ENCODE data around the gene SLC35E4.
"Not testable (repeated sequence)": the region's sequence is repeated elsewhere in the genome, so short reads cannot be mapped to it uniquely, and the experiment has no call there.

The SLC35E4 gene

DNA sequence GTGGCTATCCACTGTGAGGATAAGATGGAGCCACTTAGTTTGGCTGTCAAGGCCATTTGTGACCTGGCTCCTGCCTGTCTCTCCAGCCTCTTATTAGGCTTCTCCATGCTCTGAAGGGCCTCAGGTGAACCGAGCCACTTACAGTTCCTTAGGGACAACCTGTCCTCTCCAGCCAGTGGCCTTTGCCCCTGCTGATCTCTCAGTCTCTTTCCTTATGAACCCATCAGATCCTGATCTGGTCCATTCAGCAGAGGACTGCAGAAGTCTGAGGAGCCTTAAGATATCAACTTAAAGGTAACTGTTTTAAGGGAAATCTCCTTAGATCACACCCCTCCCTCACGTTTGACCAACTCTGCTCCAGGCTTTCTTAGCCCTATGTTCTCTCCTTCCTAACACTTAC, 29.7 kb downstream of the SLC35E4 start:
- Histone ChIP-seq H3K27me3 (no peaks in the 10 kb centered on the region), H3K9ac (no peak overlapping the region), H3K9me3 (no peaks in the 10 kb centered on the region), H3K27ac (no peak overlapping the region), H3K4me3 (no peak overlapping the region), H4K20me1 (no peaks in the 10 kb centered on the region), H3K4me2 (no peak overlapping the region), H3K36me3 (peaks cover 21% of the 10 kb centered on the region), H3K4me1 (peaks cover 16% of the 10 kb centered on the region)
- no peak for TF ChIP-seq Cebpa-rat (IDR thresholded peaks at IDR 0.05)

DNA sequence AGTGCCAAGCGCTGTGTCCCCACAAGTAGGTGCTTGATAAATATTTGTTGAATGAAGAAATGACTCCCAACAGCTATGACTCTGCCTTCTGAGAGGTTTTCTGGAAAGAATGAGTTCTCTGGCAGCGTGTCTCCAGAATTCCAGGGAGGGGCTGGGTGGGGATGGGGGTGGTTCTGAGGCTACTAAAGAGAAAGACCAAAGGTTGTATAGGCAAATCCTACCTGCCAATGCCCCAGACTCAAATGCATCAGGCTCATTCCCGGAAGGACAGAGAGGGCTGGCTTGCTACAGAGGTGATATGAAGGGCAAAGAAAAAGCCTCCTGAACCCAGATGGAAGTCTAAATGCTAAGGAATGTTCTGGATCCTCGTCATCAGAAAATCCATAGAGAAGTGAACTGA, 30.2 kb downstream of the SLC35E4 start:
- Histone ChIP-seq H3K9me3 (no peaks in the 10 kb centered on the region), H3K4me3 (no peak overlapping the region), H3K4me1 (peaks cover 16% of the 10 kb centered on the region), H3K27ac (no peak overlapping the region), H3K27me3 (no peaks in the 10 kb centered on the region), H3K9ac (no peak overlapping the region), H3K4me2 (no peak overlapping the region), H4K20me1 (no peaks in the 10 kb centered on the region), H3K36me3 (peaks cover 21% of the 10 kb centered on the region)
- TF ChIP-seq Cebpa-rat (IDR thresholded peaks at IDR 0.05) = no peak

DNA sequence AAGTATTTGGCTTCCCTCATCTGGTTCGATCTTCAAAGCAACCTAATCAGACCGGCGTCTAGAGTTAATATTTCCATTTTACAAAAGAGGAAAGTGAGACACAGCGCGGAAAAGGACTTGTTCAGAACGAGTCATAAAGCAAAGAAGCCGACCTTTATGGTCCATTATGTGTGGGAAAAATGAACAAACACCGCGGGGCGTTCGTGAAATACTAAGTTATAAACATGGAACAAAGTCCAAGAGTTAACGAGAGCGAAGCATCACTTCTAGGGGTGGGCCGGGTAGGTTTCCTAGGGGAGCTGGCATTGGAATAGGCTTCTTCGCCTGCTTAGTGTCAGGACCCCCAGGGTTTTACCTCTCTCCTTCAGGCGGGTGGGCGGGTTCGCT, 31.5 kb downstream of the SLC35E4 start:
- Histone ChIP-seq H3K4me3 (peak overlapping the region; percentile 84), H3K4me2 (peak overlapping the region; percentile 99), H3K4me1 (peaks cover 16% of the 10 kb centered on the region), H4K20me1 (no peaks in the 10 kb centered on the region), H3K36me3 (peaks cover 19% of the 10 kb centered on the region), H3K9ac (peak overlapping the region; percentile 73), H3K27ac (no peak overlapping the region), H3K27me3 (no peaks in the 10 kb centered on the region), H3K9me3 (no peaks in the 10 kb centered on the region)
- no peak for TF ChIP-seq Cebpa-rat (IDR thresholded peaks at IDR 0.05)

- Histone ChIP-seq H3K4me2 (peak within 1 kb of the TSS; percentile 99), H3K9me3 (no peaks in the 10 kb centered on the region), H3K4me1 (peaks cover 16% of the 10 kb centered on the region), H3K9ac (peak within 1 kb of the TSS; percentile 73), H3K4me3 (peak within 1 kb of the TSS; percentile 84), H3K27ac (no peak within 1 kb of the TSS), H3K36me3 (peaks cover 13% of the 10 kb centered on the region), H4K20me1 (no peaks in the 10 kb centered on the region), H3K27me3 (no peaks in the 10 kb centered on the region)
- no peak for TF ChIP-seq Cebpa-rat (IDR thresholded peaks at IDR 0.05)
Measured at GRCh38 chr22:30667494-30668385, 32.2 kb downstream of the SLC35E4 start, which contains the start of gene DUSP18. TSS of gene DUSP18 (minus strand) at chr22:30667875. CDS start at chr22:30664003, 3,872 bp downstream.

DNA sequence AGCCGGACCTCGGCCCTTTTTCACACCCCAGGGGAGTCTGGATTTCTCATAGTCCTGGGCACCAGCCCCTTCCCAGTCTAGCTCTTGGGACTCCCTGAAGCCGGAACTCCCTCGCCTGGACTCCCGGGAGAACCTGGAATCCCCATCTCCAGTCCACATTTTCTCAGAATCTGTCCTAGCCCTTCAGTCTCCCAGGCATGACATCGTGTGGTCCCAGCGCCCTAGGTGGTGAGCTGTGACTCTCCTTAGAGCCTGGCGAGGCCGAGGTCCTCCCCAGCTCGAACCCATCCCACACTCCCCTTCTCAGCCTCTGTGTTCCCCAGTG, 32.8 kb downstream of the SLC35E4 start:
- Histone ChIP-seq H3K4me1 (peaks cover 16% of the 10 kb centered on the region), H3K27ac (no peak overlapping the region), H4K20me1 (no peaks in the 10 kb centered on the region), H3K27me3 (no peaks in the 10 kb centered on the region), H3K4me2 (peak overlapping the region; percentile 99), H3K36me3 (peaks cover 7% of the 10 kb centered on the region), H3K9me3 (no peaks in the 10 kb centered on the region), H3K9ac (no peak overlapping the region; the same call in 1 of the 2 replicates), H3K4me3 (peak overlapping the region; percentile 84)
- no peak for TF ChIP-seq Cebpa-rat (IDR thresholded peaks at IDR 0.05)

- Histone ChIP-seq H3K27ac (no peak overlapping the region), H3K36me3 (no peaks in the 10 kb centered on the region), H3K4me1 (peaks cover 16% of the 10 kb centered on the region), H3K9ac (no peak overlapping the region), H3K27me3 (no peaks in the 10 kb centered on the region), H3K4me3 (no peak overlapping the region), H3K9me3 (no peaks in the 10 kb centered on the region), H3K4me2 (no peak overlapping the region), H4K20me1 (no peaks in the 10 kb centered on the region)
- TF ChIP-seq Cebpa-rat (IDR thresholded peaks at IDR 0.05) = no peak
Measured at GRCh38 chr22:30671071-30671470, 35.5 kb downstream of the SLC35E4 start.

DNA sequence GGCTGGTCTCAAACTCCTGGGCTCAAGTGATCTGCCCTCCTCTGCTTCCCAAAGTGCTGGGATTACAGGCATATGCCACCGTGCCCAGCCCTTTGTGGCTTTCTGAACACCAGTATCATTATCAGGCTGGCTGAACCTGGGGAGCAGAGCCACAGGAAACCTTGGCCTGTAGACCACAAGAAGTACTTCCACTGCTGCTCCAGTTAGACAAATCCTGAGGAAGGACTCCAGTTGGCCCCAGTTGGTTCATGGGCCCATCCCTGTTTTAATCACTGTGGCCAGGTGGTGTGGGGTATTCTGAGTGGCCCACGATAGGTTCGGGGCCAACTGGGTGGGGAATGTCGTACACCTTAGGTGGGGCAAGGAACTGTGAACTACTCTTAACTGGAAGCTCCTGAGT, 37.6 kb downstream of the SLC35E4 start:
- Histone ChIP-seq H3K4me2 (no peak overlapping the region), H3K9me3 (no peaks in the 10 kb centered on the region), H3K27ac (no peak overlapping the region), H3K27me3 (no peaks in the 10 kb centered on the region), H4K20me1 (no peaks in the 10 kb centered on the region), H3K4me3 (no peak overlapping the region), H3K36me3 (no peaks in the 10 kb centered on the region), H3K9ac (no peak overlapping the region), H3K4me1 (peaks cover 5% of the 10 kb centered on the region)
- no peak for TF ChIP-seq Cebpa-rat (IDR thresholded peaks at IDR 0.05)

DNA sequence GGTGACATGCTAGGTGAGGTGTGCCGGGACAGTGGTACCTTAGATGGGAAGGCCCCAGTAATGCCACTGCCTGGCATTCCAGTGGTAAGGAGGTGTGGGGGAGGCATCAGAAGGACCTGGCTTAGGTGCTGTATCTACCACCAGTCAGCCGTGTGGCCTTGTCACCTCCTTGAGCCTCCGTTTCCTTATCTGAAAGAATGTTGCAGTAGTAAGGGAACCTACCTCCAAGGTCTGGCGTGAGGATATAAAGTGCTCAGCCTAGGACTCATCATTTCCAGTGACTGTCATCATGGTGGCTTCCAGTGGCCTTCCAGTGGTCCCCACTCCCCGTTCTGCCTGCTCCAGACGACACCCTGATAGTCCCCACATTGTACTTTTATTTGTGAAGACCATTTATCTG, 38.9 kb downstream of the SLC35E4 start:
- H3K4me2 ChIP-seq = no peak overlapping the region
- TF ChIP-seq Cebpa-rat (IDR thresholded peaks at IDR 0.05) = no peak

DNA sequence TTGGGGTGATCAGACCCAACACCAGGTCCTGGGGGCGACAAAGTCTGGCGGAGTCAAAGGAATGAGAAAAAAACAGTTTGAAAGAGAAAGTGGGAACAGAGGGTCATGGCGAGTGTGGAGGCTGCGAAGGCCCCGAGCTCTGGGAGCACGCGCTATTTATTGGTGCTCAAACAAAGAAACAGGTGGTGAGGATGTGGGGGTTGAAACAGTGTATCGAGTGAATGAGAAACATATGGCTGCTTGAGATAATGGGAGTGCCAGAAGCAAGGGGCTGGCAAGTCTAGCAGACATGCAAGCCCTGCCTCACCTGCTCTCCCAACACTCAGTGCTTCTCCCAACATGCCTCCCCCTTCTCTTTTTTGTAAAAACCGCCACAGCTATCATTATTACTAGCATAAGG, 39.9 kb downstream of the SLC35E4 start:
- Histone ChIP-seq H4K20me1 (no peaks in the 10 kb centered on the region), H3K9me3 (no peaks in the 10 kb centered on the region), H3K4me1 (peaks cover 4% of the 10 kb centered on the region), H3K27ac (no peak overlapping the region), H3K4me2 (no peak overlapping the region), H3K4me3 (no peak overlapping the region), H3K27me3 (no peaks in the 10 kb centered on the region), H3K36me3 (no peaks in the 10 kb centered on the region), H3K9ac (no peak overlapping the region)
- TF ChIP-seq Cebpa-rat (IDR thresholded peaks at IDR 0.05) = no peak

More for the DNA sequence above, 38.9 kb downstream of the SLC35E4 start:
- no peaks in the 10 kb centered on the region for H3K4me1 ChIP-seq
- H3K4me3 ChIP-seq = no peak overlapping the region
- H3K27me3 ChIP-seq = no peaks in the 10 kb centered on the region
- no peaks in the 10 kb centered on the region for H4K20me1 ChIP-seq
- no peak overlapping the region for H3K9ac ChIP-seq
- H3K27ac ChIP-seq = no peak overlapping the region
- no peaks in the 10 kb centered on the region for H3K9me3 ChIP-seq
- no peaks in the 10 kb centered on the region for H3K36me3 ChIP-seq

GRCh38 chr22:30676565-30676964, 41.0 kb downstream of the SLC35E4 start:
- not testable (repeated sequence) for H4K20me1 ChIP-seq, H3K27me3 ChIP-seq, H3K27ac ChIP-seq, H3K4me3 ChIP-seq, H3K4me2 ChIP-seq, H3K9ac ChIP-seq, H3K36me3 ChIP-seq, H3K9me3 ChIP-seq
- peaks cover 15% of the 10 kb centered on the region for H3K4me1 ChIP-seq

- H3K4me1 ChIP-seq = peaks cover 21% of the 10 kb centered on the region
- not testable (repeated sequence) for H3K27ac ChIP-seq, H4K20me1 ChIP-seq, H3K4me3 ChIP-seq, H3K9ac ChIP-seq, H3K9me3 ChIP-seq, H3K27me3 ChIP-seq, H3K36me3 ChIP-seq
- H3K4me2 ChIP-seq = peak overlapping the region; percentile 60
Measured at GRCh38 chr22:30679895-30680690, 44.5 kb downstream of the SLC35E4 start.
